ENCODE data around the gene VPS13D. TPM values are rescaled to one million over a fixed set of nuclear protein-coding genes. Genes with fewer than 3 reads are reported as not detected.

VPS13D gene
- total RNA-seq, 1 donor = 37.5 TPM

GRCh38 chr1:12450090-12450755, 220.4 kb downstream of the VPS13D start:
- DNase-seq (ENCODE audit: low read depth) = no peak
- no peak overlapping the region for H3K4me3 ChIP-seq (ENCODE audit: low read depth, low read length)
- TF ChIP-seq CTCF (IDR thresholded peaks at IDR 0.05; ENCODE audit: insufficient read depth, low read length) = no peak

- TF ChIP-seq CTCF (IDR thresholded peaks at IDR 0.05; ENCODE audit: insufficient read depth, low read length) = no peak
- no peak overlapping the region for H3K4me3 ChIP-seq (ENCODE audit: low read depth, low read length)
- DNase-seq (ENCODE audit: low read depth) = no peak
Measured at GRCh38 chr1:12450756-12451559, 221.1 kb downstream of the VPS13D start.

- no peak overlapping the region for H3K4me3 ChIP-seq (ENCODE audit: low read depth, low read length)
- TF ChIP-seq CTCF (IDR thresholded peaks at IDR 0.05; ENCODE audit: insufficient read depth, low read length) = no peak
- DNase-seq (ENCODE audit: low read depth) = no peak
Measured at GRCh38 chr1:12451560-12451900, 221.7 kb downstream of the VPS13D start.

- DNase-seq (ENCODE audit: low read depth) = no peak
- H3K4me3 ChIP-seq (ENCODE audit: low read depth, low read length) = no peak overlapping the region
- no peak for TF ChIP-seq CTCF (IDR thresholded peaks at IDR 0.05; ENCODE audit: insufficient read depth, low read length)
Measured at GRCh38 chr1:12452262-12452661, 222.4 kb downstream of the VPS13D start.

GRCh38 chr1:12453400-12454343, 223.8 kb downstream of the VPS13D start:
- no peak for DNase-seq (ENCODE audit: low read depth)
- no peak for TF ChIP-seq CTCF (IDR thresholded peaks at IDR 0.05; ENCODE audit: insufficient read depth, low read length)
- H3K4me3 ChIP-seq (ENCODE audit: low read depth, low read length) = no peak overlapping the region
